Kasumi-1 (cell line): ENCODE measurements around the gene TMEM190.
"Not testable (repeated sequence)": the region's sequence is repeated elsewhere in the genome, so short reads cannot be mapped to it uniquely, and the experiment has no call there.

ENCODE experiments used
- DNase-seq, 2 experiments: peaks; one replicate each; lab custom pipeline; 2025; lab: John Stamatoyannopoulos, UW

TMEM190 gene

GRCh38 chr19:55391702-55392615 is 15.3 kb downstream of the TMEM190 start:
- no peak for DNase-seq

- no peak for DNase-seq
Measured at GRCh38 chr19:55392820-55393761, 16.5 kb downstream of the TMEM190 start.

- DNase-seq = no peak
Measured at GRCh38 chr19:55398200-55398925, 21.7 kb downstream of the TMEM190 start.

- DNase-seq = no peak
Measured at GRCh38 chr19:55400281-55401087, 23.9 kb downstream of the TMEM190 start.

GRCh38 chr19:55401390-55401789 is 24.8 kb downstream of the TMEM190 start:
- DNase-seq = not testable (repeated sequence)

- DNase-seq = no peak
Measured at GRCh38 chr19:55402509-55402908, 25.9 kb downstream of the TMEM190 start.

- no peak for DNase-seq
Measured at GRCh38 chr19:55405638-55406037, 29.0 kb downstream of the TMEM190 start.

GRCh38 chr19:55406091-55406825 is 29.6 kb downstream of the TMEM190 start:
- DNase-seq = no peak

- DNase-seq = no peak
Measured at GRCh38 chr19:55406826-55407549, 30.4 kb downstream of the TMEM190 start.

GRCh38 chr19:55407550-55407799 is 30.8 kb downstream of the TMEM190 start, which contains the start of gene UBE2S:
Gene UBE2S, minus strand, starts transcription at chr19:55407788. Its CDS starts 199 bp downstream, at chr19:55407589.
- not testable (repeated sequence) for DNase-seq

- peak; percentile 99 for DNase-seq
Measured at GRCh38 chr19:55407800-55408532, 31.3 kb downstream of the TMEM190 start.

- no peak for DNase-seq
Measured at GRCh38 chr19:55408533-55408872, 31.9 kb downstream of the TMEM190 start.

GRCh38 chr19:55409179-55409578 is 32.6 kb downstream of the TMEM190 start:
- DNase-seq = not testable (repeated sequence)

- no peak for DNase-seq
Measured at GRCh38 chr19:55410168-55410567, 33.5 kb downstream of the TMEM190 start.

- peak; percentile 82 to 86 for DNase-seq
Measured at GRCh38 chr19:55418185-55418584, 41.6 kb downstream of the TMEM190 start.

- DNase-seq = no peak
Measured at GRCh38 chr19:55419103-55419502, 42.5 kb downstream of the TMEM190 start.

GRCh38 chr19:55419624-55420236 is 43.1 kb downstream of the TMEM190 start:
- DNase-seq = no peak

- DNase-seq = peak; percentile 83 to 90
Measured at GRCh38 chr19:55421281-55421680, 44.7 kb downstream of the TMEM190 start.
